Pancreas (tissue), 10 donors: ENCODE results near the gene ATP9B. TPM values are rescaled to one million over a fixed set of nuclear protein-coding genes. Genes with fewer than 3 reads are reported as not detected.

Experiments
- ATAC-seq, 4 donors: fragments of 200-7000 bp; cut with Tn5 transposase; one replicate each; pipeline versions ENCODE4 v1.8.0 to v1.9.1; 2020; ENCODE audit warnings: mild to moderate bottlenecking in 4 of 4, moderate library complexity in 4 of 4
- DNase-seq, 6 donors: peaks; one replicate each; pipeline ENCODE4 v3.0.0-alpha.2; 2020
- FAIRE-seq: peaks from 2 replicates; lab custom pipeline; 2012; peaks lifted over from hg19 to GRCh38; lab: Jason Lieb, UNC
- H3K27ac ChIP-seq, 4 donors: fragments of 200-600 bp; sonication (generic); 1 replicate in 3 of 4; 2 replicates in 1 of 4; pipeline versions ENCODE4 v1.5.0 to v1.8.0; 2020
- H3K27me3 ChIP-seq, 4 donors: fragments of 200-600 bp; one replicate each; pipeline ENCODE4 v1.8.0; 2021
- H3K36me3 ChIP-seq, 3 donors: fragments of 200-600 bp; sonication (generic) in 1 of 3; one replicate each; pipeline versions ENCODE4 v1.5.0 to v1.8.0; 2020 to 2021
- H3K4me1 ChIP-seq, 3 donors: fragments of 200-600 bp; one replicate each; pipeline ENCODE4 v1.8.0; 2021
- H3K4me3 ChIP-seq, 4 donors: fragments of 200-600 bp; sonication (generic) in 2 of 4; one replicate each; pipeline versions ENCODE4 v1.5.0 to v1.8.0; 2020 to 2021
- H3K9me3 ChIP-seq, 4 donors: fragments of 200-600 bp; one replicate each; pipeline ENCODE4 v1.8.0; 2021
- CTCF ChIP-seq, 4 donors: fragments of 200-600 bp; sonication (generic) in 3 of 4; IDR thresholded peaks; one replicate each; pipeline versions ENCODE4 v1.5.0 to v1.8.0; 2021; ENCODE audit warnings: antibody characterized with exemption in 4 of 4
- WGBS, 2 donors: extraction: QIAGEN DNeasy Blood & Tissue Kit; methylation state at CpG; one replicate each; pipeline ENCODE4 v1.1.7; 2013; 5-methylcytosine and 5-hydroxymethylcytosine counted together
- intact Hi-C, 3 donors: fragments of 100-400 bp; cut with DNase I; formaldehyde crosslinking; loops; one replicate each; pipeline versions ENCODE4 v1.11.1 to v1.14.2; 2022
- polyA plus RNA-seq, 2 donors: library from polyadenylated mRNA; stranded (reverse); fragments of 200-250 nt; gene quantifications; one replicate each; pipeline ENCODE4 v1.2.3, GENCODE V29; 2013
- total RNA-seq, 6 donors: library from RNA; stranded (reverse); fragmentation: NEBNext Ultra II Directional in 4 of 6; extraction: Animal tissue kit (Norgen Biotek cat#: 25700) in 4 of 6; gene quantifications; one replicate each; pipeline versions ENCODE4 v1.2.1 to v1.2.4, GENCODE V29; 2021 to 2023
- donor health status: healthy with polysubstance abuse.
- donor health status: DM: no; HTN: no; CAD: no; lungs with moderate emphysema.
- donor health status: DM: no; HTN: no; CAD: no.
- donor health status: control.
- donor health status: control.
- donor health status: Bipolar disorder and iron deficiency.
- donor health status: DM: yes; HTN: yes; CAD: no.
- donor health status: DM: no; HTN: no; CAD: no.
- donor health status: DM: no; HTN: no; CAD: no.
- donor health status: DM: yes; HTN: yes; CAD: no.

Gene ATP9B
- total and polyA plus RNA-seq, 8 donors: 10.2 to 19.0 (median 15.5) TPM

- Histone ChIP-seq H3K4me3 (no peak overlapping the region), H3K27me3 (no peaks in the 10 kb centered on the region), H3K27ac (no peak overlapping the region), H3K36me3 (peaks cover 0 to 3% (median 0%) of the 10 kb centered on the region in 3 donors), H3K4me1 (no peaks in the 10 kb centered on the region), H3K9me3 (no peaks in the 10 kb centered on the region)
- DNase-seq (no peak), ATAC-seq (no peak), FAIRE-seq (no peak)
- no peak for TF ChIP-seq CTCF (IDR thresholded peaks at IDR 0.05)
- 93 to 96% methylated on average over 1 of the region's 1 CpG for WGBS, 2 donors
- intact Hi-C loops: no loop called here
Measured at GRCh38 chr18:79223431-79223830, 154.2 kb downstream of the ATP9B start.

- no peaks in the 10 kb centered on the region for H3K9me3 ChIP-seq
- TF ChIP-seq CTCF (IDR thresholded peaks at IDR 0.05): no peak
- H3K27ac ChIP-seq: no peak overlapping the region
- no peaks in the 10 kb centered on the region for H3K27me3 ChIP-seq
- 93 to 94% methylated on average over 3 of the region's 3 CpGs for WGBS, 2 donors
- DNase-seq (no peak), ATAC-seq (no peak), FAIRE-seq (no peak)
- H3K36me3 ChIP-seq: no peaks in the 10 kb centered on the region
- intact Hi-C loops: no loop called here
- no peak overlapping the region for H3K4me3 ChIP-seq
- no peaks in the 10 kb centered on the region for H3K4me1 ChIP-seq
Measured at GRCh38 chr18:79224381-79224780, 155.2 kb downstream of the ATP9B start.

- Histone ChIP-seq H3K27ac (no peak overlapping the region), H3K4me3 (no peak overlapping the region), H3K27me3 (no peaks in the 10 kb centered on the region), H3K4me1 (no peaks in the 10 kb centered on the region), H3K9me3 (no peaks in the 10 kb centered on the region), H3K36me3 (no peaks in the 10 kb centered on the region)
- FAIRE-seq (no peak), DNase-seq (no peak), ATAC-seq (no peak)
- WGBS, 2 donors: 82 to 84% methylated on average over 3 of the region's 3 CpGs
- intact Hi-C loops: no loop called here
- TF ChIP-seq CTCF (IDR thresholded peaks at IDR 0.05): no peak
Measured at GRCh38 chr18:79227621-79228020, 158.4 kb downstream of the ATP9B start.

- Histone ChIP-seq H3K9me3 (no peaks in the 10 kb centered on the region), H3K27ac (no peak overlapping the region), H3K4me1 (no peaks in the 10 kb centered on the region), H3K4me3 (no peak overlapping the region), H3K36me3 (no peaks in the 10 kb centered on the region), H3K27me3 (no peaks in the 10 kb centered on the region)
- intact Hi-C loops: no loop called here
- ATAC-seq: no peak
- no peak for FAIRE-seq
- WGBS, 2 donors: 95 to 98% methylated on average over 6 of the region's 6 CpGs
- no peak for TF ChIP-seq CTCF (IDR thresholded peaks at IDR 0.05)
- no peak for DNase-seq
Measured at GRCh38 chr18:79229431-79229830, 160.2 kb downstream of the ATP9B start.

- no peak overlapping the region for H3K27ac ChIP-seq
- no peaks in the 10 kb centered on the region for H3K9me3 ChIP-seq
- FAIRE-seq: no peak
- no peak for DNase-seq
- TF ChIP-seq CTCF (IDR thresholded peaks at IDR 0.05): no peak
- no peaks in the 10 kb centered on the region for H3K4me1 ChIP-seq
- ATAC-seq: no peak
- WGBS, 2 donors: 95 to 96% methylated on average over 14 of the region's 14 CpGs
- H3K36me3 ChIP-seq: no peaks in the 10 kb centered on the region
- intact Hi-C loops: no loop called here
- no peaks in the 10 kb centered on the region for H3K27me3 ChIP-seq
- no peak overlapping the region for H3K4me3 ChIP-seq
Measured at GRCh38 chr18:79234438-79234837, 165.2 kb downstream of the ATP9B start.
